Measurements from ENCODE around the gene VPS11. TPM values are rescaled to one million over a fixed set of nuclear protein-coding genes. Genes with fewer than 3 reads are reported as not detected.
A peak's percentile ranks its signal among the peaks of the same experiment; 100 is the strongest.
"Not testable (repeated sequence)": the region's sequence is repeated elsewhere in the genome, so short reads cannot be mapped to it uniquely, and the experiment has no call there.

VPS11 gene
- total RNA-seq, 4 donors from 2014 or later: 27.4 to 40.2 (median 32.4) TPM

GRCh38 chr11:119055901-119056300, 11.7 kb upstream of the VPS11 start:
- 35% methylated on average over 6 of the region's 6 CpGs for WGBS
- Histone ChIP-seq H3K4me1 (peaks cover 13 to 30% (median 25%) of the 10 kb centered on the region in 4 donors), H3K4me3 (peak overlapping the region; percentile 72 to 99 (median 98)), H3K27me3 (no peaks in the 10 kb centered on the region), H3K36me3 (peaks cover 34 to 47% (median 45%) of the 10 kb centered on the region in 4 donors), H3K9me3 (no peaks in the 10 kb centered on the region), H3K27ac (replicated peaks in 1 of 4) (peak overlapping the region in 3 of 4 donors; percentile 88 to 94 (median 92))
- TF ChIP-seq EP300 (IDR thresholded peaks at IDR 0.05) (no peak), POLR2A (IDR thresholded peaks at IDR 0.05; ENCODE audit: low read depth) (no peak), POLR2AphosphoS5 (IDR thresholded peaks at IDR 0.05) (no peak), CTCF (IDR thresholded peaks at IDR 0.05) (no peak)
- no peak for DNase-seq (ENCODE audit: extremely low spot score)
- intact Hi-C loops (cut with DNase I): no loop called here

DNA sequence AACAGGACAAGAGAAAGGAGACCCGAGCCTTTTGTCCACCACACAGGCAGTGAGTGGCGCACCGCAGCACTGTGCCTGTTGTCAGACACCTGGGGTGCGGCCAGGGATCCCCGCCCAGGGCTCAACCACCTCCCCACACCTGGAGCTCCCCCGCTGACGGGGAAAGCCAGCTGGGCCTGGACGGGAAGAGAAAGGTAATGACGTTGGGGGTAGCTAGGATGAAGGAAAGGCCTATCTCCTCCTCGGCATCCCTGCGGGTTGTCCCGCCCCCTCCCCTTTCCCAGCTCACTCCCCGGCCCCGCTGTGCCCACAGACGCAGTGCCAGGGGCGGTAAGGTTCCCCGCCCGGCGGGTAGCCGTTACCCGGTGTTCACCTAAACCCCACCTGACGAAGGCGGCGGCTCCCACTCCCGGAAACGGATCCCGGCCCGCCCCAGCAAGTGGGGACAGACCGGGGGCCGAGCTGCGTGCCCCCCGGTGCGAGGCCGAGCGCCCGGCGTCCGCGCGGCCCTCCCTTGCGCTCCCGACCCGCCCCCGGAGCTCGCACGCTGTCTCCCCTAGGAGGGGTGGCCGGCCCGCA, 11.1 kb upstream of the VPS11 start:
- Histone ChIP-seq H3K27me3 (no peaks in the 10 kb centered on the region), H3K9me3 (no peaks in the 10 kb centered on the region), H3K4me3 (peak overlapping the region; percentile 72 to 99 (median 98)), H3K27ac (replicated peaks in 1 of 4) (peak overlapping the region; percentile 88 to 94 (median 93)), H3K4me1 (peaks cover 13 to 30% (median 25%) of the 10 kb centered on the region in 4 donors), H3K36me3 (peaks cover 28 to 41% (median 39%) of the 10 kb centered on the region in 4 donors)
- WGBS: 0% methylated on average over 15 of the region's 48 CpGs
- no peak for TF ChIP-seq CTCF (IDR thresholded peaks at IDR 0.05)
- TF ChIP-seq EP300 (IDR thresholded peaks at IDR 0.05): no peak
- TF ChIP-seq POLR2A (IDR thresholded peaks at IDR 0.05; ENCODE audit: low read depth): no peak
- TF ChIP-seq POLR2AphosphoS5 (IDR thresholded peaks at IDR 0.05): no peak
- DNase-seq (ENCODE audit: extremely low spot score): no peak
- intact Hi-C loops (cut with DNase I): no loop called here

DNA sequence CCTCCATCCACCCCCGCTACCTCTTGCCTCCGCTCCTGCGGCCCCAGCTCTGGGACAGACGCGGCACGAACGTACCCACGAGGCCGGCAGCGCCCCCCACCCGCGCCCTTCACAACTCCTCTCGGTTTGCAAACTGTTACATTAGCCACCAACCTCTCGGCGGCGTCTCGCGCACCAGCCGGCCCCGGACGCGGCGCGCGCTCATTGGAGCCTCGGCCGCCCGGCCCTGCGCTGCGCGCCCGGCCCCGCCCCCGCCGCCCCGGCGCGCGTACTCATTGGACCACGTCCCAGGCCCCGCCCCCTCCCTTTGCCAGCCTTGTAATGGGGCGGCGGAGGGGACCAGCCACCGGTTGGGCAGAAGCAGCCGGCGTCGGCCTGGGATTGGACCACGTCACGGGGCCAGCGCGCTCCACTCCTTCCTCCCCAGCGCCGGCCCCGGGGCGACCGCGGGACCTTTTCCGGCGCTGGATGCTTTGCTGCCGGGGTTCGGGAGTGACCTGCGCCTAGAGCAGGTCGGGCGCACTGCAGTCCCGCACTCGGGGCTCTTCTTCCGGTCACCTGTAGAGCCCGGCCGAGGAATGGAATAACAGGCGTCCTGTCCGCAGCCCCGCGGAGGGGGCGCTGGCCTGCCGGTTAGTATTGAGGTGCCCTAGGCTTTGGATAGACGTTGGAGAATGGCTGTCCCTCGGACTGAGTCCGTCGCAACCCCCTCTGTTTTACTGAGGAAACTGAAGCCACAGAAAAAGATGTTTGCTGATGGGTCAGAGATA, 10.4 kb upstream of the VPS11 start, which contains the start of gene HYOU1:
TSS of gene HYOU1 (minus strand) at position 206 of the 770 bp plus-strand sequence. CDS start 1,045 bp downstream, outside the sequence.
- Histone ChIP-seq H3K4me3 (peak within 1 kb of the TSS; percentile 72 to 99 (median 98)), H3K4me1 (peaks cover 13 to 30% (median 25%) of the 10 kb centered on the region in 4 donors), H3K9me3 (no peaks in the 10 kb centered on the region), H3K36me3 (peaks cover 21 to 34% (median 32%) of the 10 kb centered on the region in 4 donors), H3K27me3 (no peaks in the 10 kb centered on the region), H3K27ac (replicated peaks in 1 of 4) (peak within 1 kb of the TSS; percentile 88 to 94 (median 93))
- TF ChIP-seq EP300 (IDR thresholded peaks at IDR 0.05) (no peak), POLR2A (IDR thresholded peaks at IDR 0.05; ENCODE audit: low read depth) (peak; percentile 67), POLR2AphosphoS5 (IDR thresholded peaks at IDR 0.05) (peak; percentile 80 to 93), CTCF (IDR thresholded peaks at IDR 0.05) (peak in 2 of 3 experiments; percentile 17 to 23)
- WGBS: 0% methylated on average over 15 of the region's 79 CpGs
- intact Hi-C loops (cut with DNase I): no loop called here
- DNase-seq (ENCODE audit: extremely low spot score): peak; percentile 100

DNA sequence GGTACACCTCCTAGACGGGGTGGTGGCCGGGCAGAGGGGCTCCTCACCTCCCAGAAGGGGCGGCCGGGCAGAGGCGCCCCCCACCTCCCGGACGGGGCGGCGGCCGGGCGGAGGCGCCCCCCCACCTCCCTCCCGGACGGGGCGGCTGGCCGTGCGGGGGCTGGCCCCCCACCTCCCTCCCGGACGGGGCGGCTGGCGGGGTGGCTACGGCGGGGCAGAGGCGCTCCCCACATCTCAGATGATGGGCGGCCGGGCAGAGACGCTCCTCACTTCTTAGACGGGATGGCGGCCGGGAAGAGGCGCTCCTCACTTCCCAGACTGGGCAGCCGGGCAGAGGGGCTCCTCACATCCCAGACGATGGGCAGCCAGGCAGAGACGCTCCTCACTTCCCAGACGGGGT, 8.5 kb upstream of the VPS11 start:
- DNase-seq (ENCODE audit: extremely low spot score); H3K4me3 ChIP-seq; H3K27me3 ChIP-seq; H3K27ac ChIP-seq (replicated peaks in 1 of 4); H3K9me3 ChIP-seq; intact Hi-C loops (cut with DNase I): not testable (repeated sequence)
- Histone ChIP-seq H3K4me1 (peaks cover 13 to 40% (median 33%) of the 10 kb centered on the region in 4 donors), H3K36me3 (peaks cover 4 to 15% (median 13%) of the 10 kb centered on the region in 4 donors)
- 90% methylated on average over 6 of the region's 35 CpGs for WGBS

DNA sequence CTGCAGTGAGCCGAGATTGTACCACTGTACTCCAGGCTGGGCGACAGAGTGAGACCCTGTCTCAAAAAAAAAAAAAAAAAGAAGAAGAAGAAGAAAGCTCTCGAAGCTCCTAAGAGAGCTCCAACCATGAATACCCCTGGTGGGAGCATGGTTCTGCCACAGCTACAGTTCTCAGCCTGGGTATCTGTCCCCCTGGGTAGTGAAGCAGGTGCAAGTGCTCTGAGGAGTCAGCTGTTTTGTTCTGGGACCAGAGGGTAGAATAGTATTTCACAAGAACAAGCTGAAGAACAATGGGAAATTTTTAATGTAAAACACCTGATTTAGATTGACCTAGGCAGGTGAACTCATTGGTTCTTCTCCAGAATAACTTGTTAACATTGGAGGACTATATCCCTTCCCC, 6.4 kb upstream of the VPS11 start:
- no peak for DNase-seq (ENCODE audit: extremely low spot score)
- intact Hi-C loops (cut with DNase I): no loop called here
- 99% methylated on average over 3 of the region's 3 CpGs for WGBS

More for the DNA sequence above, 6.4 kb upstream of the VPS11 start:
- Histone ChIP-seq H3K27ac (replicated peaks in 1 of 4) (no peak overlapping the region), H3K9me3 (no peaks in the 10 kb centered on the region), H3K36me3 (no peaks in the 10 kb centered on the region), H3K4me1 (peaks cover 9 to 35% (median 30%) of the 10 kb centered on the region in 4 donors), H3K4me3 (no peak overlapping the region), H3K27me3 (no peaks in the 10 kb centered on the region)
- TF ChIP-seq EP300 (IDR thresholded peaks at IDR 0.05) (no peak), POLR2AphosphoS5 (IDR thresholded peaks at IDR 0.05) (no peak), CTCF (IDR thresholded peaks at IDR 0.05) (no peak), POLR2A (IDR thresholded peaks at IDR 0.05; ENCODE audit: low read depth) (no peak)
